NB4 (cell line): ENCODE results near the gene DOLPP1.
"Not testable (repeated sequence)": the region's sequence is repeated elsewhere in the genome, so short reads cannot be mapped to it uniquely, and the experiment has no call there.

ENCODE experiments used
- DNase-seq: peaks from one replicate; pipeline ENCODE4 v3.0.0; 2010; ENCODE audit warnings: low read depth
- H3K4me3 ChIP-seq: one replicate; pipeline ENCODE4 v1.5.1; 2011; ENCODE audit warnings: mild to moderate bottlenecking, low read depth, low read length, moderate library complexity
- CTCF ChIP-seq: IDR thresholded peaks from one replicate; pipeline ENCODE4 v1.5.1; 2012; ENCODE audit warnings: low read depth, low read length
- MAX ChIP-seq: IDR thresholded peaks from 2 replicates; pipeline ENCODE4 v1.6.1; 2011; ENCODE audit warnings: low read depth, low read length
- MYC ChIP-seq: IDR thresholded peaks from 2 replicates; pipeline ENCODE4 v1.6.1; 2011; ENCODE audit warnings: low read depth, low read length
- POLR2A ChIP-seq: IDR thresholded peaks from 2 replicates; pipeline ENCODE4 v1.6.1; 2011; ENCODE audit warnings: mild to moderate bottlenecking; ENCODE audit not compliant: insufficient read length; ENCODE audit errors: extremely low read depth

DOLPP1 gene, protein sequence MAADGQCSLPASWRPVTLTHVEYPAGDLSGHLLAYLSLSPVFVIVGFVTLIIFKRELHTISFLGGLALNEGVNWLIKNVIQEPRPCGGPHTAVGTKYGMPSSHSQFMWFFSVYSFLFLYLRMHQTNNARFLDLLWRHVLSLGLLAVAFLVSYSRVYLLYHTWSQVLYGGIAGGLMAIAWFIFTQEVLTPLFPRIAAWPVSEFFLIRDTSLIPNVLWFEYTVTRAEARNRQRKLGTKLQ

DNA sequence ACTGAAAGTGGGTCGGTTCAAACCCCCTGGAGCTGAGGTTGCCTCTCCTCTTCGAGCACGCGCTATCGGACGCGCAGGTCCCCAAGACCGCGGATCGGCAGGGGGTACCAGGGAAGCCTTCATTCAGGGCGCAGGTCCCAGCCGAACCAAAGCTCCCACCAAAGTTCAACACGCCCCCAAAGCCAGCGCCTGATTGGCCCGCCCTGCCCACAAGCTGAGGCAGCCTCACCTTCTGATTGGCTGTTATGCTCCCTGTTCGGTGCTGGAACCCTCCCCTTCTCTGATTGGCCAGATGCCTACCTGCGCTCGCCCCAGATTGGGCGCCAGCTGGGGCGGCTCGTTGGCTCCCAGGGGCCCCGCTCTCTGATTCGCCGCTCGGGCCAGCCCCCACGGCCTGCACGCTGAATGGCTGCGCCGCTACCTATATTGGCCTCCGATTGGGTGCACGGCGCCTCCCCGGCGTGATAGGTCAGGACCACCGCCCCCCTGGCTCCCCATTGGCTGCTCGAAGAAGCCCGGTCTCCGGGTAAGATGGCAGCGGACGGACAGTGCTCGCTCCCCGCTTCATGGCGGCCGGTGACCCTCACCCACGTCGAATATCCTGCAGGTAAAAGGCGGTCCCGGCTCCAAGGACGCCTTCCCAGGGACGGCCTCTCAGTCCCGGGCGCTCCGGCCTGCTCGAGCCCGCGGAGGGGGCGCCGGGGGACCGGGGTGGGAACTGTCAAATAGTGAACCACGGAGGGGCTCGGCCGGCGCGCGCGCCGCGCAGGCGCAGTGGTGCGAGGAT lies at the start of gene DOLPP1:
TSS of gene DOLPP1 (plus strand) at position 511 of the 787 bp plus-strand sequence. CDS start at position 532, 21 bp downstream.
- TF ChIP-seq MAX (peak; percentile 34; the same call in 1 of the 2 replicates), CTCF (no peak), POLR2A (peak; percentile 87), MYC (no peak)
- peak within 1 kb of the TSS; percentile 85 for H3K4me3 ChIP-seq
- peak; percentile 99 for DNase-seq

- no peak for DNase-seq
- no peak for TF ChIP-seq CTCF
- TF ChIP-seq MYC: no peak
- no peak for TF ChIP-seq MAX
- TF ChIP-seq POLR2A: no peak
These were observed 49.4 kb upstream of the DOLPP1 start for GRCh38 chr9:129031514-129031913.

DNA sequence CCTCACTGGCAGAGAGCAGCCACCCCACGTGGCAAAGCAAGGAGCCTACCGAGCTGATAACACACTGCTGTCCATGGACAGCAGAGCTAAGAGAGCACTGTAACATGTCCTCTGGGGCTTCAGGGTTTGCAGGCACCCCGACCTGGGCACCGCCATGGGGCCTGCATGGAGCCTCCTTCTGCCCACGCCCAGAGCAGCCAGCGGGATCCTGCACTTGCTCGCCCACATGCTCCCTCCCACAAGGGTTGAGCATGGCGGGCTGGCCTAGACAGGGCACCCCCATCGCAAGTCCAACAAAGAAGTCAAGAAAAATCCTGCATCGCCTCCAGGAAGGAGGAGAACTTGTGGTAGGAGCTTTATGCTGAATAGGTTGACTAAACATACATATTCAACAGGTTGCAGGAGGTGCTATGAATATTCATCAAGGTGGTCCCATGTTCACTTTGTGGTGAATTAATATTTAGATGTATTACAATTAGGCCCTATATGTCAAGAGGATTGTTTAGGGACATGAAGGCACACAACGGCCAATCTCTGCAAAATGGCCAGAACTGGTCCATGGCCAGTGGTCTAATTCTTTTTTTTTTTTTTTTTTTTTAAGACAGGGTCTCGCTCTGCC lies 48.3 kb upstream of the DOLPP1 start:
- TF ChIP-seq MYC (no peak), CTCF (no peak), POLR2A (no peak), MAX (no peak)
- no peak for DNase-seq
- H3K4me3 ChIP-seq: no peak overlapping the region

More at GRCh38 chr9:129031514-129031913, 49.4 kb upstream of the DOLPP1 start:
- H3K4me3 ChIP-seq: no peak overlapping the region

DNA sequence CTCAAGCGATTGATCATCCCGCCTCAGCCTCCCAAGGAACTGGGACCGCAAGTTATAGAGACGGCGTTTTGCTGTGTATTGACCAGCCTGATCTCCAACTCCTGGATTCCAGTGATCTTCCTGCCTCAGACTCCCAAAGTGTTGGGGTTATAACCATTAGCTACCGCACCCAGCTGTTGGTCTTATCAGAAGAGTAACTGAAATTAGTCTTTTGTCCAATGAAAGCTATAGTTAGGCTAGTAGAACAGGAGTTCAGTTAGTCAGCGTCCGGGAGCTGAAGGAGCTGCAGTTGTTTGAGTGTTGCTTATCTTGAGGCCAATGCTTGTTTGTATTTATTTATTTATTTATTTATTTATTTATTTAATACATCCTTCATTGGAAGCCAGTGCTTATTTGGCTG lies 47.7 kb upstream of the DOLPP1 start:
- TF ChIP-seq MAX (no peak), POLR2A (no peak), CTCF (no peak), MYC (no peak)
- DNase-seq: no peak
- H3K4me3 ChIP-seq: no peak overlapping the region

- peak overlapping the region; percentile 34 for H3K4me3 ChIP-seq
- not testable (repeated sequence) for DNase-seq
These were observed 45.1 kb upstream of the DOLPP1 start for GRCh38 chr9:129035838-129036237.

- DNase-seq: peak; percentile 99
- H3K4me3 ChIP-seq: peak within 1 kb of the TSS; percentile 79
- peak; percentile 27; the same call in 1 of the 2 replicates for TF ChIP-seq MYC
- peak; percentile 79 for TF ChIP-seq MAX
- peak; percentile 78 for TF ChIP-seq POLR2A
- no peak for TF ChIP-seq CTCF
These were observed 44.5 kb upstream of the DOLPP1 start, which contains the start of gene MIGA2 for GRCh38 chr9:129036241-129036922. TSS of gene MIGA2 (plus strand) at chr9:129036626. CDS start at chr9:129040595, 3,969 bp downstream.
